H9 (cell line): Measurements from ENCODE around the gene RAB3A. TPM values are rescaled to one million over a fixed set of nuclear protein-coding genes. Genes with fewer than 3 reads are reported as not detected.
A peak's percentile ranks its signal among the peaks of the same experiment; 100 is the strongest.

Experiments
- DNase-seq: peaks from one replicate; pipeline ENCODE4 v3.0.0-alpha.2; 2017
- H2AFZ ChIP-seq: one replicate; pipeline ENCODE4 v1.6.1; 2013; ENCODE audit warnings: mild to moderate bottlenecking, low read length, control low read depth, moderate library complexity
- H2AK5ac ChIP-seq: 2 replicates; pipeline ENCODE4 v1.6.1; 2013; ENCODE audit warnings: low read length, control low read depth, mixed read lengths; ENCODE audit not compliant: insufficient read length
- H2BK120ac ChIP-seq: one replicate; pipeline ENCODE4 v1.6.1; 2013; ENCODE audit warnings: low read depth, mild to moderate bottlenecking, low read length, control low read depth, inconsistent platforms; ENCODE audit not compliant: poor library complexity, severe bottlenecking
- H2BK12ac ChIP-seq: 2 replicates; pipeline ENCODE4 v1.6.1; 2013; ENCODE audit warnings: low read length, control low read depth, mixed read lengths, low read depth; ENCODE audit not compliant: insufficient read length
- H2BK15ac ChIP-seq: 2 replicates; pipeline ENCODE4 v1.6.1; 2013; ENCODE audit warnings: low read depth, low read length, control low read depth
- H2BK20ac ChIP-seq: one replicate; pipeline ENCODE4 v1.6.1; 2013; ENCODE audit warnings: low read depth, mild to moderate bottlenecking, low read length, control low read depth, inconsistent platforms; ENCODE audit not compliant: poor library complexity, severe bottlenecking
- H2BK5ac ChIP-seq: 2 replicates; pipeline ENCODE4 v1.6.1; 2013; ENCODE audit warnings: low read length, control low read depth, mixed read lengths; ENCODE audit not compliant: insufficient read length
- H3K14ac ChIP-seq: 2 replicates; pipeline ENCODE4 v1.6.1; 2013; ENCODE audit warnings: low read length, control low read depth; ENCODE audit not compliant: insufficient read depth
- H3K18ac ChIP-seq: 2 replicates; pipeline ENCODE4 v1.6.1; 2013; ENCODE audit warnings: low read depth, mild to moderate bottlenecking, mixed read lengths, low read length, control low read depth; ENCODE audit not compliant: insufficient read length
- H3K23ac ChIP-seq: 2 replicates; pipeline ENCODE4 v1.6.1; 2013; ENCODE audit warnings: low read length, control low read depth, mixed read lengths, low read depth; ENCODE audit not compliant: insufficient read length
- H3K23me2 ChIP-seq: 2 replicates; pipeline ENCODE4 v1.6.1; 2013; ENCODE audit warnings: low read depth, mild to moderate bottlenecking, mixed read lengths, low read length, control low read depth; ENCODE audit not compliant: insufficient read length, poor library complexity, severe bottlenecking
- H3K27ac ChIP-seq: 2 replicates; pipeline ENCODE4 v1.5.1; 2013; ENCODE audit warnings: low read length, control low read depth, mixed read lengths, low read depth; ENCODE audit not compliant: insufficient read length
- H3K27me3 ChIP-seq: 2 replicates; pipeline ENCODE4 v1.6.1; 2013; ENCODE audit warnings: low read length, control low read depth, inconsistent platforms; ENCODE audit not compliant: insufficient read depth
- H3K4ac ChIP-seq: 2 replicates; pipeline ENCODE4 v1.6.1; 2013; ENCODE audit warnings: low read depth, mild to moderate bottlenecking, control low read depth, inconsistent platforms, low read length, moderate library complexity
- H3K4me1 ChIP-seq: 2 replicates; pipeline ENCODE4 v1.6.1; 2013; ENCODE audit warnings: low read length, control low read depth, inconsistent platforms; ENCODE audit not compliant: insufficient read depth
- H3K4me2 ChIP-seq: 2 replicates; pipeline ENCODE4 v1.6.1; 2013; ENCODE audit warnings: low read length, control low read depth, mixed read lengths; ENCODE audit not compliant: insufficient read length, insufficient read depth
- H3K56ac ChIP-seq: 2 replicates; pipeline ENCODE4 v1.6.1; 2013; ENCODE audit warnings: low read depth, mild to moderate bottlenecking, mixed read lengths, low read length, control low read depth; ENCODE audit not compliant: insufficient read length
- H3K79me1 ChIP-seq: 2 replicates; pipeline ENCODE4 v1.6.1; 2013; ENCODE audit warnings: low read depth, mild to moderate bottlenecking, moderate library complexity, low read length, control low read depth, inconsistent platforms; ENCODE audit not compliant: insufficient read depth, poor library complexity, severe bottlenecking
- H3K79me2 ChIP-seq: 2 replicates; pipeline ENCODE4 v1.6.1; 2013; ENCODE audit warnings: low read length, control low read depth, inconsistent platforms; ENCODE audit not compliant: insufficient read depth
- H3K9ac ChIP-seq: 2 replicates; pipeline ENCODE4 v1.6.1; 2013; ENCODE audit warnings: low read length, control low read depth, mixed read lengths; ENCODE audit not compliant: insufficient read length; ENCODE audit errors: extremely low read depth
- H3K9me3 ChIP-seq: one replicate; pipeline ENCODE4 v1.6.1; 2013; ENCODE audit warnings: low read depth, low read length, inconsistent platforms; ENCODE audit not compliant: control insufficient read depth
- H3T11ph ChIP-seq: one replicate; pipeline ENCODE4 v1.6.1; 2013; ENCODE audit warnings: mild to moderate bottlenecking, low read length, control low read depth, inconsistent platforms
- H4K20me1 ChIP-seq: one replicate; pipeline ENCODE4 v1.6.1; 2013; ENCODE audit not compliant: control insufficient read depth, insufficient read length, insufficient read depth
- H4K5ac ChIP-seq: 2 replicates; pipeline ENCODE4 v1.6.1; 2013; ENCODE audit warnings: low read depth, mild to moderate bottlenecking, mixed read lengths, low read length, control low read depth; ENCODE audit not compliant: insufficient read length
- H4K8ac ChIP-seq: replicated peaks from 2 replicates; pipeline ENCODE4 v1.6.1; 2013; ENCODE audit warnings: low read length, control low read depth, mixed read lengths, low read depth; ENCODE audit not compliant: insufficient read length
- H4K91ac ChIP-seq: 2 replicates; pipeline ENCODE4 v1.6.1; 2013; ENCODE audit warnings: low read depth, mild to moderate bottlenecking, moderate library complexity, mixed read lengths, low read length, control low read depth; ENCODE audit not compliant: insufficient read length
- H3K27ac Mint-ChIP-seq, 3 experiments: 2 replicates in 2 of 3; 3 replicates in 1 of 3; pipeline ENCODE4 v1.8.0; 2020 to 2021; ENCODE audit warnings: mixed read lengths in 3 of 3, mild to moderate bottlenecking in 1 of 3, moderate library complexity in 1 of 3
- H3K27me3 Mint-ChIP-seq: 2 replicates; pipeline ENCODE4 v1.8.0; 2021; ENCODE audit warnings: low read depth, mild to moderate bottlenecking, moderate library complexity, mixed read lengths
- H3K36me3 Mint-ChIP-seq, 3 experiments: 2 replicates in 2 of 3; 3 replicates in 1 of 3; pipeline ENCODE4 v1.8.0; 2020 to 2021; ENCODE audit warnings: low read depth in 3 of 3, mixed read lengths in 3 of 3; ENCODE audit not compliant: insufficient read depth in 1 of 3
- H3K4me1 Mint-ChIP-seq, 2 experiments: 2 replicates each; pipeline ENCODE4 v1.8.0; 2020; ENCODE audit warnings: mixed read lengths in 2 of 2
- H3K4me3 Mint-ChIP-seq, 2 experiments: 2 replicates in 1 of 2; 3 replicates in 1 of 2; pipeline ENCODE4 v1.8.0; 2020 to 2021; ENCODE audit warnings: mild to moderate bottlenecking in 2 of 2, mixed read lengths in 2 of 2, moderate library complexity in 1 of 2
- H3K9me3 Mint-ChIP-seq, 2 experiments: 2 replicates in 1 of 2; 3 replicates in 1 of 2; pipeline ENCODE4 v1.8.0; 2020; ENCODE audit warnings: mild to moderate bottlenecking in 2 of 2, mixed read lengths in 2 of 2, moderate library complexity in 1 of 2
- whole genome bisulfite sequencing: extraction: QIAGEN DNeasy Blood & Tissue Kit; methylation state at CpG from one replicate; pipeline ENCODE4 v1.1.7; 2013; ENCODE audit warnings: missing lambda C conversion rate, low lambda C conversion rate, mixed read lengths; ENCODE audit not compliant: insufficient read length; ENCODE audit errors: extremely low coverage; 5-methylcytosine and 5-hydroxymethylcytosine counted together
- total RNA-seq: library from RNA; stranded (reverse); gene quantifications from 2 replicates; pipeline ENCODE4 v1.2.1, GENCODE V29; 2021
- TF ChIP-seq, protein P1 (sequence below): fragments of 200-600 bp; sonication (generic); conservative IDR thresholded peaks from 3 replicates; pipeline ENCODE4 v1.8.0; 2021; ENCODE audit warnings: antibody characterized with exemption, mild to moderate bottlenecking

Gene RAB3A
- total RNA-seq, 1 experiment from 2014 or later: 6.8 TPM

GRCh38 chr19:18193388-18194180 is 10.3 kb downstream of the RAB3A start:
- Histone ChIP-seq H3K79me2 (peaks cover 2% of the 10 kb centered on the region; the same call in 1 of the 2 replicates), H2AK5ac (no peak overlapping the region), H3T11ph (no peak overlapping the region), H3K23ac (no peak overlapping the region), H2BK120ac (no peak overlapping the region), H4K5ac (no peak overlapping the region), H3K4ac (no peak overlapping the region), H2BK5ac (no peak overlapping the region), H2BK12ac (no peak overlapping the region), H3K4me2 (peak overlapping the region; percentile 87), H4K8ac (no peak overlapping the region), H3K56ac (no peak overlapping the region), H3K79me1 (peaks cover 6% of the 10 kb centered on the region), H3K9me3 (no peaks in the 10 kb centered on the region), H3K14ac (no peak overlapping the region; the same call in 1 of the 2 replicates), H3K27ac (no peak overlapping the region), H4K20me1 (no peaks in the 10 kb centered on the region), H3K23me2 (peaks cover 8% of the 10 kb centered on the region), H2AFZ (no peak overlapping the region), H3K18ac (peak overlapping the region; percentile 39), H2BK15ac (no peak overlapping the region), H4K91ac (no peak overlapping the region), H2BK20ac (no peak overlapping the region), H3K4me1 (no peaks in the 10 kb centered on the region; the same call in 1 of the 2 replicates), H3K27me3 (no peaks in the 10 kb centered on the region), H3K9ac (peak overlapping the region; percentile 5)
- Mint-ChIP-seq H3K9me3 (no peaks in the 10 kb centered on the region; a peak in 1 of 5 replicates), H3K36me3 (peaks cover 10 to 26% (median 26%) of the 10 kb centered on the region in 3 experiments), H3K27ac (peak overlapping the region; percentile 42 to 81 (median 76); a peak in 5 of 7 replicates), H3K27me3 (no peaks in the 10 kb centered on the region; the same call in 1 of the 2 replicates), H3K4me1 (peaks cover 17 to 20% of the 10 kb centered on the region in 2 experiments), H3K4me3 (peak overlapping the region; percentile 84 to 90)
- TF ChIP-seq, protein P1, sequence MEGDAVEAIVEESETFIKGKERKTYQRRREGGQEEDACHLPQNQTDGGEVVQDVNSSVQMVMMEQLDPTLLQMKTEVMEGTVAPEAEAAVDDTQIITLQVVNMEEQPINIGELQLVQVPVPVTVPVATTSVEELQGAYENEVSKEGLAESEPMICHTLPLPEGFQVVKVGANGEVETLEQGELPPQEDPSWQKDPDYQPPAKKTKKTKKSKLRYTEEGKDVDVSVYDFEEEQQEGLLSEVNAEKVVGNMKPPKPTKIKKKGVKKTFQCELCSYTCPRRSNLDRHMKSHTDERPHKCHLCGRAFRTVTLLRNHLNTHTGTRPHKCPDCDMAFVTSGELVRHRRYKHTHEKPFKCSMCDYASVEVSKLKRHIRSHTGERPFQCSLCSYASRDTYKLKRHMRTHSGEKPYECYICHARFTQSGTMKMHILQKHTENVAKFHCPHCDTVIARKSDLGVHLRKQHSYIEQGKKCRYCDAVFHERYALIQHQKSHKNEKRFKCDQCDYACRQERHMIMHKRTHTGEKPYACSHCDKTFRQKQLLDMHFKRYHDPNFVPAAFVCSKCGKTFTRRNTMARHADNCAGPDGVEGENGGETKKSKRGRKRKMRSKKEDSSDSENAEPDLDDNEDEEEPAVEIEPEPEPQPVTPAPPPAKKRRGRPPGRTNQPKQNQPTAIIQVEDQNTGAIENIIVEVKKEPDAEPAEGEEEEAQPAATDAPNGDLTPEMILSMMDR: no peak
- DNase-seq: no peak
- WGBS: no CpG with 5 or more reads among the region's 46 CpGs
